SU-DHL-6 (cell line): ENCODE data around the gene AKR1B15.

ENCODE experiments used
- H2AFZ ChIP-seq: fragments of 200-600 bp; sonication (generic); 2 replicates; pipeline ENCODE4 v1.6.1; 2014; ENCODE audit warnings: low read depth, mild to moderate bottlenecking, moderate library complexity, mixed read lengths, antibody characterized with exemption, low read length; ENCODE audit not compliant: severe bottlenecking
- H3F3A ChIP-seq: fragments of 200-600 bp; shearing (Covaris generic); 2 replicates; pipeline ENCODE4 v1.6.0; 2016; ENCODE audit warnings: antibody characterized with exemption, mild to moderate bottlenecking; ENCODE audit not compliant: insufficient read depth
- H3K27ac ChIP-seq: fragments of 200-600 bp; sonication (generic); 2 replicates; pipeline ENCODE4 v1.5.1; 2016; ENCODE audit warnings: low read depth, mild to moderate bottlenecking, low read length, moderate library complexity, mixed read lengths
- H3K27me3 ChIP-seq: fragments of 200-600 bp; sonication (generic), shearing (Covaris generic); 2 replicates; pipeline ENCODE4 v1.6.0; 2014; ENCODE audit warnings: mild to moderate bottlenecking, low read length
- H3K36me3 ChIP-seq: fragments of 200-600 bp; sonication (generic); 2 replicates; pipeline ENCODE4 v1.6.1; 2014; ENCODE audit warnings: mild to moderate bottlenecking, low read length, mixed read lengths
- H3K4me2 ChIP-seq: fragments of 300-600, 200-600 bp; shearing (Covaris generic), sonication (generic); 2 replicates; pipeline ENCODE4 v1.6.0; 2014; ENCODE audit warnings: low read length, low read depth, mild to moderate bottlenecking; ENCODE audit not compliant: poor library complexity, severe bottlenecking
- H3K4me3 ChIP-seq: fragments of 200-600 bp; sonication (generic); 2 replicates; pipeline ENCODE4 v1.5.1; 2014; ENCODE audit warnings: antibody characterized with exemption, low read length, mild to moderate bottlenecking, mixed read lengths; ENCODE audit not compliant: insufficient read depth, poor library complexity, severe bottlenecking
- H3K79me2 ChIP-seq: fragments of 200-600 bp; sonication (generic); 2 replicates; pipeline ENCODE4 v1.6.1; 2014; ENCODE audit warnings: mild to moderate bottlenecking, low read length, moderate library complexity; ENCODE audit not compliant: insufficient read depth
- H3K9ac ChIP-seq: fragments of 200-600 bp; sonication (generic); 2 replicates; pipeline ENCODE4 v1.7.0; 2014; ENCODE audit warnings: mild to moderate bottlenecking, low read length
- H3K9me2 ChIP-seq: fragments of 200-600 bp; sonication (generic); replicated peaks from 2 replicates; pipeline ENCODE4 v1.6.1; 2014; ENCODE audit warnings: low read length; ENCODE audit not compliant: insufficient read depth
- H3K9me3 ChIP-seq: fragments of 200-600 bp; sonication (generic); 2 replicates; pipeline ENCODE4 v1.6.1; 2014; ENCODE audit warnings: low read length, mixed read lengths; ENCODE audit not compliant: insufficient read depth
- H4K20me1 ChIP-seq: fragments of 200-600 bp; sonication (generic); 2 replicates; pipeline ENCODE4 v1.6.1; 2014; ENCODE audit warnings: low read depth, mild to moderate bottlenecking, antibody characterized with exemption, low read length, moderate library complexity, mixed read lengths
- EZH2phosphoT487 ChIP-seq: fragments of 200-600 bp; sonication (generic), shearing (Covaris generic); conservative IDR thresholded peaks from 2 replicates; pipeline ENCODE4 v1.6.1; 2018; ENCODE audit warnings: mild to moderate bottlenecking, antibody characterized with exemption, low read length, moderate library complexity, mixed read lengths
- TF ChIP-seq, protein P1 (sequence below): fragments of 200-600 bp; sonication (generic); IDR thresholded peaks from one replicate; pipeline ENCODE4 v1.5.1; 2017; ENCODE audit warnings: antibody characterized with exemption, mild to moderate bottlenecking, low read length, moderate library complexity; ENCODE audit not compliant: insufficient read depth, poor library complexity, severe bottlenecking

AKR1B15 gene

DNA sequence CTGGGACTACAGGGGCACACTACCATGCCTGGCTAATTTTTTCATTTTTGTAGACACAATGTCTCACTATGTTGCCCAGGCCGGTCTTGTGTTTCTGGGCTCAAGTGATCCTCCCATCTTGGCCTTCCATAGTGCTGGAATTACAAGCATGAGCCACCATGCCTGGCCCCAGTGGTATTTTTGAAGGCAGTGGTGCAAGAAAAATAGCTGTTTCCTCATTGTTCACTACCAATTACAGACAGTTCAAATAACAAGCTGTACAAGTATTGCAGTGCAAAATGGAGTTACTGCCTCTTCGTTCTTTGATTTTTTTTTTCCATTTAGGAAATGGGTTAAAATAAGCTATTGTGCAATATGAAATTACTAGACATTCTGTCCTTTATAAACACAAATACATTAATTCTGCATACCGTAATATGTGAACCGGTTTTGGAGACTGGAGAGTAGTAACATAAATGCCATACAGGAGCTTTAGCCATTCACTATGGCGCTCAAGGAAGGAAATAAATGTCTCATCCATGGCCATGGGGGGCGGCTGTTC is 62.8 kb downstream of the AKR1B15 start:
- Histone ChIP-seq H3K27ac (no peak overlapping the region), H3K36me3 (no peaks in the 10 kb centered on the region), H3K9me2 (no peaks in the 10 kb centered on the region), H3K9ac (no peak overlapping the region), H3K4me3 (no peak overlapping the region), H2AFZ (no peak overlapping the region), H3K4me2 (no peak overlapping the region), H3F3A (no peaks in the 10 kb centered on the region), H3K79me2 (no peaks in the 10 kb centered on the region), H4K20me1 (no peaks in the 10 kb centered on the region), H3K27me3 (no peaks in the 10 kb centered on the region), H3K9me3 (no peaks in the 10 kb centered on the region)
- TF ChIP-seq, protein P1, sequence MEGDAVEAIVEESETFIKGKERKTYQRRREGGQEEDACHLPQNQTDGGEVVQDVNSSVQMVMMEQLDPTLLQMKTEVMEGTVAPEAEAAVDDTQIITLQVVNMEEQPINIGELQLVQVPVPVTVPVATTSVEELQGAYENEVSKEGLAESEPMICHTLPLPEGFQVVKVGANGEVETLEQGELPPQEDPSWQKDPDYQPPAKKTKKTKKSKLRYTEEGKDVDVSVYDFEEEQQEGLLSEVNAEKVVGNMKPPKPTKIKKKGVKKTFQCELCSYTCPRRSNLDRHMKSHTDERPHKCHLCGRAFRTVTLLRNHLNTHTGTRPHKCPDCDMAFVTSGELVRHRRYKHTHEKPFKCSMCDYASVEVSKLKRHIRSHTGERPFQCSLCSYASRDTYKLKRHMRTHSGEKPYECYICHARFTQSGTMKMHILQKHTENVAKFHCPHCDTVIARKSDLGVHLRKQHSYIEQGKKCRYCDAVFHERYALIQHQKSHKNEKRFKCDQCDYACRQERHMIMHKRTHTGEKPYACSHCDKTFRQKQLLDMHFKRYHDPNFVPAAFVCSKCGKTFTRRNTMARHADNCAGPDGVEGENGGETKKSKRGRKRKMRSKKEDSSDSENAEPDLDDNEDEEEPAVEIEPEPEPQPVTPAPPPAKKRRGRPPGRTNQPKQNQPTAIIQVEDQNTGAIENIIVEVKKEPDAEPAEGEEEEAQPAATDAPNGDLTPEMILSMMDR = no peak
- no peak for TF ChIP-seq EZH2phosphoT487

DNA sequence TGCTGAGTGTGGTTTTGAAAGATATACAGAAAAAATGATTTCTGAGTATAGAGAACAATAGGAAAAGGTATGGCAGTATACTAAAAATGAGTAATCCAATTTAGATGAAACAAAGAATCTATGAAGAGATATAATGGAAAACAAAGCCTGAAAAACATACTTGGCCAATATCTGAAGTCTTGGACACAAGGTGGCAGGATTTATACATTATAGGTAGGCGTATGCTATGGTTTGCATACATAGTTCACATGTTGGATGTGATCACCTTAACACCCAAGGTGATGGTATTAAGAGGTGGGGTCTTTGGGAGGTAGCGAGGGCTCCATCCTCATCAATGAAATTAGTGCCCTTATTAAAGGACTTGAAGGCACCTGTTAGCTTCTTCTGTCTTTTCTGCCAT is 63.3 kb downstream of the AKR1B15 start:
- Histone ChIP-seq H3K9me3 (no peaks in the 10 kb centered on the region), H3K79me2 (no peaks in the 10 kb centered on the region), H3K4me2 (no peak overlapping the region)

DNA sequence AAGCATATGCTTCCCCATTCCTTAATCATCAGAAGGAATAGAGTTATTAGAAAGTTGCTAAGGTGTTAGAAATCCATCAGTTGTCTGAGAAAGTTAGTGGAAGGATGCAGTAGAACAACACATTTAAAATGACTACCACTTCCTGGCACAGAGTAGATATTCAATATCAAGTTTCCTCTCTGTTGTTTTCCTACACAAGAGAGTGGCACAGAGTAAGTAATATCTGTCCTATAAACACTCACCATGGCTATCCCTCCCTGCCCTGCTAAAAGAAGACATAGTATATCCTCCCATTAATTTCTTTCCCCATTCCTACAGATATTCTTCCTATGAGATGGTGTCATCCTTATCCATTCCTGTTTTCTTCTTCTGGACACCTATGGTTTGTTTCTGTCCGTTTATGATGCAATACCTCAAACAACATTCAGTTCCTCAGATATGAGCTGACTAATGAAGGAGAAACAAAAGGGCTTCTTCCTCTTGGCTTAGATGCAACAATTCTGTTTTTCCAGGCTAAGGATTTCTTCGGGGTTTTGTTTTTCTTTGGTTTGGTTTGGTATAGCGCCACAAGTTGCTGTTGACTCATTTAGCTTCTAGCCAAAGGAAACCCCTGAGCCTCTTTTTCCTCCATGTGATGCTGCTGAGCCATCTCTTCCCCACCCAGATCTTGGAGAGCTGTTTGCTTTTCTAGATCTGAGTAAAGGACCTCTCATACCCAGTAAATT is 64.9 kb downstream of the AKR1B15 start:
- no peaks in the 10 kb centered on the region for H3K79me2 ChIP-seq
- no peaks in the 10 kb centered on the region for H3K36me3 ChIP-seq
- H3F3A ChIP-seq = no peaks in the 10 kb centered on the region
- no peak for TF ChIP-seq EZH2phosphoT487
- TF ChIP-seq, protein P1 = no peak
- H3K9ac ChIP-seq = no peak overlapping the region
- H3K9me2 ChIP-seq = no peaks in the 10 kb centered on the region
- H2AFZ ChIP-seq = no peak overlapping the region
- no peaks in the 10 kb centered on the region for H3K27me3 ChIP-seq
- no peak overlapping the region for H3K4me3 ChIP-seq
- H3K4me2 ChIP-seq = no peak overlapping the region
- no peak overlapping the region for H3K27ac ChIP-seq
- H4K20me1 ChIP-seq = no peaks in the 10 kb centered on the region
- H3K9me3 ChIP-seq = no peaks in the 10 kb centered on the region

More for the DNA sequence above, 63.3 kb downstream of the AKR1B15 start:
- Histone ChIP-seq H3K27ac (no peak overlapping the region), H3K27me3 (no peaks in the 10 kb centered on the region), H2AFZ (no peak overlapping the region), H3K9me2 (no peaks in the 10 kb centered on the region), H3K9ac (no peak overlapping the region), H3K36me3 (no peaks in the 10 kb centered on the region), H4K20me1 (no peaks in the 10 kb centered on the region), H3F3A (no peaks in the 10 kb centered on the region), H3K4me3 (no peak overlapping the region)
- TF ChIP-seq, protein P1 = no peak
